HepG2 (cell line): ENCODE results near the gene HAPLN2.

Experiments
- CHD4 ChIP-seq: fragments of 200-600 bp; sonication (generic); IDR thresholded peaks from 2 replicates; pipeline ENCODE4 v1.7.0; 2017; ENCODE audit warnings: mild to moderate bottlenecking, low read length, borderline replicate concordance
- CTCF ChIP-seq: sonication (generic); formaldehyde crosslinking; IDR thresholded peaks from 2 replicates; pipeline ENCODE4 v1.5.0; 2020; ENCODE audit warnings: mild to moderate bottlenecking, missing genetic modification reagents, moderate library complexity
- DNMT1 ChIP-seq: sonication (generic); formaldehyde crosslinking; IDR thresholded peaks from 2 replicates; pipeline ENCODE4 v1.5.1; 2020; ENCODE audit warnings: mild to moderate bottlenecking, missing genetic modification reagents
- POLR2A ChIP-seq, 2 experiments: IDR thresholded peaks; 2 replicates each; pipeline ENCODE4 v1.6.1; 2011; ENCODE audit warnings: low read depth in 2 of 2, low read length in 2 of 2, mild to moderate bottlenecking in 1 of 2, moderate library complexity in 1 of 2; ENCODE audit not compliant: insufficient read depth in 1 of 2
- TBP ChIP-seq: sonication (generic); formaldehyde crosslinking; IDR thresholded peaks from 2 replicates; pipeline ENCODE4 v1.5.0; 2020; ENCODE audit warnings: missing genetic modification reagents
- ZBTB26 ChIP-seq: IDR thresholded peaks from 2 replicates; pipeline ENCODE4 v1.6.1; 2016; ENCODE audit warnings: missing compliant biosample characterization, missing genetic modification reagents, borderline replicate concordance
- ZNF83 ChIP-seq: sonication (generic); formaldehyde crosslinking; IDR thresholded peaks from 2 replicates; pipeline ENCODE4 v1.4.0; 2020; ENCODE audit warnings: missing genetic modification reagents, mild to moderate bottlenecking, borderline replicate concordance

- TF ChIP-seq CTCF, result no peak
- no peak for TF ChIP-seq ZNF83 (CRISPR knock-in tag)
- TF ChIP-seq POLR2A (IDR thresholded peaks at IDR 0.05; ENCODE audit: insufficient read depth in 1 of 2, low read depth in 2 of 2, low read length in 2 of 2), result no peak
- no peak for TF ChIP-seq CHD4
- TF ChIP-seq TBP, result no peak
- TF ChIP-seq ZBTB26 (CRISPR knock-in tag), result no peak
- no peak for TF ChIP-seq DNMT1 (CRISPR knock-in tag)
Measured at GRCh38 chr1:156662005-156662799, 43.0 kb downstream of the HAPLN2 start.
